HepG2 (cell line): ENCODE data around the gene KRT10.

ENCODE experiments used
- ARNT ChIP-seq: fragments of 450-650 bp; IDR thresholded peaks from 2 replicates; pipeline ENCODE4 v1.6.1; 2017
- BHLHE40 ChIP-seq: IDR thresholded peaks from 2 replicates; pipeline ENCODE4 v1.6.1; 2011; ENCODE audit warnings: low read length, improper control_type of control experiment
- EZH2 ChIP-seq: conservative IDR thresholded peaks from 2 replicates; pipeline ENCODE4 v1.6.1; 2012; ENCODE audit warnings: mild to moderate bottlenecking, low read depth, low read length, moderate library complexity
- NPAS2 ChIP-seq: sonication (generic); formaldehyde crosslinking; IDR thresholded peaks from 2 replicates; pipeline ENCODE4 v1.8.0; 2022; ENCODE audit warnings: mild to moderate bottlenecking, missing genetic modification reagents, borderline replicate concordance
- SOX5 ChIP-seq: IDR thresholded peaks from 2 replicates; pipeline ENCODE4 v1.6.1; 2016; ENCODE audit warnings: borderline replicate concordance
- ZNF691 ChIP-seq: sonication (generic); formaldehyde crosslinking; IDR thresholded peaks from 2 replicates; pipeline ENCODE4 v1.4.0; 2020; ENCODE audit warnings: missing genetic modification reagents, low read depth, mild to moderate bottlenecking, borderline replicate concordance

DNA sequence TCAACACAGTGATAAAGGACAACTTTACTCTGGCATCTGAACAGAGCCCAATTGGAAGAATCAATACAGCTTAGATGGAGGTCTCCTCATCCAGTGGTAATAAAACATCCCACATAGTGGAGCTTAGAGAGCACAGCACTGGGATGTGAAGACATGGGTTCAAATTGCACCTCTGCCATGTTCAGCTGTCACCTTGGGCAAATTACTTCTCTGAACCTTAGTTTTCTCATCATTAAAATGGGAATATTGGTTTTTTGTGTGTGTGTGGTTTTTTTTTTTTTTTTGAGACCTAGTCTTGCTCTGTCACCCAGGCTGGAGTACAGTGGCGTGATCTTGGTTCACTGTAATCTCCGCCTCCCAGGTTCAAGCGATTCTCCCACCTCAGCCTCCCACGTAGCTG, 13.6 kb upstream of the KRT10 start:
- no peak for TF ChIP-seq ZNF691
- no peak for TF ChIP-seq BHLHE40
- no peak for TF ChIP-seq EZH2
- no peak for TF ChIP-seq SOX5 (CRISPR knock-in tag)
- TF ChIP-seq NPAS2 (CRISPR knock-in tag) = no peak
- TF ChIP-seq ARNT = no peak
